Neural cell (in vitro differentiated cells): ENCODE results near the gene TMEM119.

ENCODE experiments used
- CTCF ChIP-seq: fragments of 450-650 bp; IDR thresholded peaks from 2 replicates; pipeline ENCODE4 v1.5.1; 2014; ENCODE audit warnings: antibody characterized with exemption, mild to moderate bottlenecking, moderate library complexity; ENCODE audit not compliant: poor library complexity, severe bottlenecking
- RAD21 ChIP-seq: fragments of 450-650 bp; conservative IDR thresholded peaks from 2 replicates; pipeline ENCODE4 v1.6.1; 2014; ENCODE audit warnings: antibody characterized with exemption, mild to moderate bottlenecking, moderate library complexity

- TF ChIP-seq CTCF (no peak), RAD21 (no peak)
These were observed 12.0 kb downstream of the TMEM119 start for GRCh38 chr12:108585864-108586263.
